ENCODE measurements around the gene MS4A6A. TPM values are rescaled to one million over a fixed set of nuclear protein-coding genes. Genes with fewer than 3 reads are reported as not detected.
"Not testable (repeated sequence)": the region's sequence is repeated elsewhere in the genome, so short reads cannot be mapped to it uniquely, and the experiment has no call there.

Gene MS4A6A
- total RNA-seq, 1 experiment from 2014 or later = 0.52 TPM

GRCh38 chr11:60204922-60205321, 22.0 kb upstream of the MS4A6A start:
- Histone ChIP-seq H2AFZ (ENCODE audit: low read depth, low read length, poor library complexity, severe bottlenecking) (no peak overlapping the region), H3K4me1 (ENCODE audit: control insufficient read depth in 1 of 2, insufficient read depth in 2 of 2, low read length in 2 of 2) (no peaks in the 10 kb centered on the region), H3K79me2 (ENCODE audit: insufficient read depth, low read length) (no peaks in the 10 kb centered on the region), H3K27ac (ENCODE audit: low read depth, low read length) (no peak overlapping the region), H3K27me3 (ENCODE audit: insufficient read depth, low read length) (no peaks in the 10 kb centered on the region), H3K9ac (ENCODE audit: low read length) (no peak overlapping the region), H3K4me3 (replicated peaks in 1 of 2; ENCODE audit: low read depth in 1 of 2, low read length in 2 of 2) (no peak overlapping the region), H4K20me1 (ENCODE audit: insufficient read depth) (no peaks in the 10 kb centered on the region), H3K9me2 (ENCODE audit: insufficient read depth) (no peaks in the 10 kb centered on the region), H3K9me3 (ENCODE audit: control insufficient read depth in 1 of 2, insufficient read depth in 1 of 2, low read depth in 1 of 2, low read length in 2 of 2) (no peaks in the 10 kb centered on the region), H3K36me3 (ENCODE audit: control insufficient read depth in 1 of 2, insufficient read depth in 2 of 2, low read length in 2 of 2) (no peaks in the 10 kb centered on the region), H3K4me2 (ENCODE audit: low read length) (no peak overlapping the region)
- POLR2A ChIA-PET = no interaction called here
- TF ChIP-seq EGR1 (IDR thresholded peaks at IDR 0.05; ENCODE audit: low read depth) (no peak), SIN3A (IDR thresholded peaks at IDR 0.05; ENCODE audit: low read depth) (no peak), TCF7L2 (IDR thresholded peaks at IDR 0.05; ENCODE audit: borderline replicate concordance, extremely low read depth, insufficient read depth, insufficient read length) (no peak), CEBPB (IDR thresholded peaks at IDR 0.05; ENCODE audit: low read depth) (no peak), ZFX (IDR thresholded peaks at IDR 0.05) (no peak), FOSL1 (IDR thresholded peaks at IDR 0.05; ENCODE audit: low read depth) (no peak)
- ATAC-seq (no peak), DNase-seq (ENCODE audit: low read depth, low spot score) (no peak)
- RAD21 ChIA-PET (ENCODE audit: low non-redundant PET in 1 of 2, low total read pairs in 2 of 2, uncharacterized antibody in 2 of 2, unreplicated experiment in 2 of 2) = no interaction called here
- CTCF ChIA-PET = no interaction called here
- no TSS peak for BruUV-seq (replicated peaks)
- intact Hi-C loops (cut with micrococcal nuclease) = no loop called here

GRCh38 chr11:60201334-60201733, 18.5 kb upstream of the MS4A6A start:
- DNase-seq (ENCODE audit: low read depth, low spot score); H3K27me3 ChIP-seq (ENCODE audit: insufficient read depth, low read length); ATAC-seq; H3K9ac ChIP-seq (ENCODE audit: low read length); H2AFZ ChIP-seq (ENCODE audit: low read depth, low read length, poor library complexity, severe bottlenecking); H3K4me2 ChIP-seq (ENCODE audit: low read length); POLR2A ChIA-PET; H3K9me2 ChIP-seq (ENCODE audit: insufficient read depth); H3K4me3 ChIP-seq (replicated peaks in 1 of 2; ENCODE audit: low read depth in 1 of 2, low read length in 2 of 2); H3K79me2 ChIP-seq (ENCODE audit: insufficient read depth, low read length); RAD21 ChIA-PET (ENCODE audit: low non-redundant PET in 1 of 2, low total read pairs in 2 of 2, uncharacterized antibody in 2 of 2, unreplicated experiment in 2 of 2); H3K27ac ChIP-seq (ENCODE audit: low read depth, low read length); intact Hi-C loops (cut with micrococcal nuclease); BruUV-seq (replicated peaks); H3K9me3 ChIP-seq (ENCODE audit: control insufficient read depth in 1 of 2, insufficient read depth in 1 of 2, low read depth in 1 of 2, low read length in 2 of 2); H3K4me1 ChIP-seq (ENCODE audit: control insufficient read depth in 1 of 2, insufficient read depth in 2 of 2, low read length in 2 of 2); H3K36me3 ChIP-seq (ENCODE audit: control insufficient read depth in 1 of 2, insufficient read depth in 2 of 2, low read length in 2 of 2); H4K20me1 ChIP-seq (ENCODE audit: insufficient read depth); CTCF ChIA-PET: not testable (repeated sequence)

All from HCT116 (cell line).